Epithelial cell of proximal tubule (primary cell): Measurements from ENCODE around the gene DSTN. TPM values are rescaled to one million over a fixed set of nuclear protein-coding genes. Genes with fewer than 3 reads are reported as not detected.
A peak's percentile ranks its signal among the peaks of the same experiment; 100 is the strongest.

Experiments
- DNase-seq: peaks from one replicate; pipeline ENCODE4 v3.0.0-alpha.2; 2011; ENCODE audit warnings: low read depth
- H3K4me3 ChIP-seq: 2 replicates; pipeline ENCODE4 v1.5.1; 2011; ENCODE audit warnings: low read depth, mild to moderate bottlenecking, low read length
- total RNA-seq: library from RNA; depleted of rRNA; stranded (reverse); fragments of >200 nt; gene quantifications from 2 replicates; pipeline ENCODE4 v1.2.3, GENCODE V29; 2015
- TF ChIP-seq, protein P1 (sequence below): conservative IDR thresholded peaks from 2 replicates; pipeline ENCODE4 v1.5.1; 2012; ENCODE audit warnings: low read depth, mild to moderate bottlenecking, low read length

The DSTN gene
- total RNA-seq, 1 donor from 2014 or later = 317 TPM

DNA sequence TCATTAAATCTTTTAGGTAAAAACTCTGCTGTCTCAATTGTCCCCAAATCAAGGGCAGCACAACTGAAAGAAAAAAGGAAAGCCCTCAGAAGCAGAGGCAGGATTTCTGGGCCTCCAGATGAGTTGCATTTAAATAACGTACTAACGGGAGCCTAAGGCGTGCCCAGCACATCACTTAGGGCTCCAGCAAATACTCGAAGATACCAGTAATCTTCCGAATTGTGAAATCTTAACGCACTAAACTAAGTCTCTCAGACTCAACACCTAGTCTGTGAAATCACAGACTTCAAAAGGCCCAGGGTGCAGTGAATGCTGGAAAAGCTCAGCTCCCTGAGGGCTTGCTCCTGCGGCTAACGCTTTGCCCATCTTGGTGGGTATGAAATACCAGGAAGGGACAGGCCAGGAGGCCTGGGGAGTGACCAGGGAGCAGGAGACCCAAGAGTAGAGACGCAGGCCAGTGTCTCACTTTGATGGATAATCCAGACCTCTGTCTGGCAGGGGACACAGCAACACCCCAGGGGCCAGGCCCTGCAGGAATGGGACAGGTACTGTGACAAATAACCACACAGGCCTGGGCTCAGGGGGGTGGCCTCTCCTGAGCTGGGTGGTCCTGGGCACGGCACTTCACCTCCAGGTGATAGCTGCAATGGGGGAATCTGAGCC, 75.8 kb downstream of the DSTN start:
- no peak for DNase-seq
- TF ChIP-seq, protein P1, sequence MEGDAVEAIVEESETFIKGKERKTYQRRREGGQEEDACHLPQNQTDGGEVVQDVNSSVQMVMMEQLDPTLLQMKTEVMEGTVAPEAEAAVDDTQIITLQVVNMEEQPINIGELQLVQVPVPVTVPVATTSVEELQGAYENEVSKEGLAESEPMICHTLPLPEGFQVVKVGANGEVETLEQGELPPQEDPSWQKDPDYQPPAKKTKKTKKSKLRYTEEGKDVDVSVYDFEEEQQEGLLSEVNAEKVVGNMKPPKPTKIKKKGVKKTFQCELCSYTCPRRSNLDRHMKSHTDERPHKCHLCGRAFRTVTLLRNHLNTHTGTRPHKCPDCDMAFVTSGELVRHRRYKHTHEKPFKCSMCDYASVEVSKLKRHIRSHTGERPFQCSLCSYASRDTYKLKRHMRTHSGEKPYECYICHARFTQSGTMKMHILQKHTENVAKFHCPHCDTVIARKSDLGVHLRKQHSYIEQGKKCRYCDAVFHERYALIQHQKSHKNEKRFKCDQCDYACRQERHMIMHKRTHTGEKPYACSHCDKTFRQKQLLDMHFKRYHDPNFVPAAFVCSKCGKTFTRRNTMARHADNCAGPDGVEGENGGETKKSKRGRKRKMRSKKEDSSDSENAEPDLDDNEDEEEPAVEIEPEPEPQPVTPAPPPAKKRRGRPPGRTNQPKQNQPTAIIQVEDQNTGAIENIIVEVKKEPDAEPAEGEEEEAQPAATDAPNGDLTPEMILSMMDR = no peak

DNA sequence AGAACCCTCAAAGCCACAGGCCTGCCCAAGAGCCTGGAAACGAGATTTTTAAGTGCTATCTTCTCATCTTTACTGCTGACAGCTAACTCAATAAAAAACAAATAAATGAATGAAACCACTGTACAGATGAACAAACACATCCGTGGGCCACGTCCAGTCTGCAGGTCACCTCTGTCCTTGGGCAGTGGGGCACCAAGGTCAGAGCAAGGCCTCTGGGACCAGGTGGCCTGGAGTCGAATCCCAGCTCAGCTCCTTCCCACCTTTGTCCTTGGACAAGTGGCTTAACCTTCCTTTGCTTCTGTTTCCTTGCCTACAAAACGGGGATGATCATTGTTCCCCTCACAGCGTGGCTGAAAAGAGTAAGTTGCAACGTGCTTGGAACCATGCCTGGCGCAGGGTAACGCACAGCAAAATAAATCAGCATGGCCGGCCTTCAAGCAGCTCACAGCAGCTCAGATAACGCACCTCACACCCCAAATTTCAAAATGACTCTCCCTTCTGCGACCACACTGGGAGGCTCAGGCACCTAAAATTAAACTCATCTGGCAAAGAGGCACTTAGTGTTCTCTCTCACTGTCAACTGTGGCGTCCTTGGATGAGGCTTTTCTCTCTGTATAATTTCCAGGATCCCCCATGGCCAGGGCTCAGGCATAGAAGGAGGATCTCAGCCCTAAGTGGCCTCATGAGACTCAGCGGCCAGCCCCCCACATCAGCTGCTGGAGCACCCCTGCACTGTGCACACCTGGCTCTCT, 76.5 kb downstream of the DSTN start:
- DNase-seq = no peak
- no peak overlapping the region for H3K4me3 ChIP-seq
- TF ChIP-seq, protein P1 = no peak

More for the DNA sequence above, 75.8 kb downstream of the DSTN start:
- H3K4me3 ChIP-seq = no peak overlapping the region

DNA sequence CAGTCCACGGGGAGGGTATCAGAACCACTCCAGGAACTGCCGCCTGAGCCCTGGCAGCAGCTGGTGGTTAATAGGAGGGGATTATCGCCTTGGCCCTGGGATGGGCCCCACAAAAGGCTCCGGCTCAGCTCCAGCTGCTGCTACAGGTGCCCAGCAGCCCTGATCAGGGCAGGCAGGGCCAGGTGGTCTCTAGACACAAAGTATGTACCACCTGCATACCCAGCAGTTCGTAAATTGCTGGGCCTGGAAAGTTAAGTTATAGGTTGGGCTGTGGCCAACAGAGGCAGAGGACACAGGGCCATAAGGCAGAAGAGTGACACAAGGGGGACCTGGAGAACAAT, 77.1 kb downstream of the DSTN start:
- no peak for DNase-seq
- H3K4me3 ChIP-seq = no peak overlapping the region
- TF ChIP-seq, protein P1 = no peak

DNA sequence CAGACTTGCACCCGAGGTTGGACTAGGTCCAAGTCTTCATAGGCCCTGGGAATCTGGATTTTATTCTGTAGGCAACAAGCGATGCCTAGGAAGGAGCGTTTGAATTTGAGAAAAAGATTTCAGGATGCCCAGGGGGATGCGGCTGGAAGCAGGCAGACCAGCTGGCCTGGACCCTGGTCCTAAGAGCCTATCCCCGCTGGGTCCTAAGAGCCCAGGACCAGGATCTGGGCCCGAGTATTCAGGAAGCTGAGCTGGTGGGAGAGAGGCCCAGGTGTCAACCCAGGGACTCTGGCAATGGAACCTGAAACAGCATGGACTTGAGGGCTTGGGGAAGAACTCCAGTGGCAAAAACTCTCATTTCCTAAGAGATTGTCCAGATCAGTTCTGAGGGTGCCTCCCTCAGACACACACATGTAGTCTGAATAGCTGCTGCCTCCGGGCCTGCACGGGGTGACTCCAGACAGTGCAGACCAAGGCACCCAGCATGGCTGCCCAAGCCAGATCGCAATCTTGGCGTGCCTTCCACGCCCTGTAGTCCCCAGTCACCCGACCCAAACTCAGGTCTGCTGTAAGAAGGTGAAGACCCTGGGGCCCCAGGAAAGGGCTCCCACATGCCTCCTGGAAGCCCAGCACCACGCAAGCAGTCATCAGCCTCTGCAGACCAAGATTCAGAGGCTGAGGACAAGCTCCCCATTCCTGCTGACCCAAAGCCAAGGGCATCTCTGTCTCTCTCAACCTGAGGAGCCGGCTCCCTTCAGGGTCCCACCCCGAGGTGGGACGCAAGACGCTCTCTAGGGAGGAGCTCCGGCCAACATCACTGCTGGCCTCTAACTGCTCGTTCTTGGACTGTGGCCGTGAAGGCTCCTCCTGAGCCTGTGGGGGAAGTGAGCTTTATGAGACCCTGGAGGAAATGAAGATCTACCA, 77.8 kb downstream of the DSTN start:
- H3K4me3 ChIP-seq = no peak overlapping the region
- TF ChIP-seq, protein P1 = no peak
- DNase-seq = no peak

DNA sequence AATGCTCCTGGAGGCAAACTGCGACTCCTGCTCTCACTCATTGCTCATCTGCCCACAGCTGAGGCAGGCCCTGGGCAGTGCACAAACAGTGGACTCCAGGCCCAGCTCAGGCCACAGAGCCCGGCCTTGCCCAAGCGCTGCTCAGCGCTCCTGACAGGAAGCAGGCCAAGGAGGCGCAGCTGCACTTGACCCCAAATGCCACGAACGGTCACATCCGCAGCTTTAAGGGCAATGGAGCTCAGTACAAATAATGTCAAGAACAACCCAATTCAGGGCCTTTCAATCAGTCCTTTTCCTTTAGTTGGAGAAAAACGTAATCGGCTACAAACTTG, 78.4 kb downstream of the DSTN start:
- H3K4me3 ChIP-seq = no peak overlapping the region
- TF ChIP-seq, protein P1 = no peak
- no peak for DNase-seq

DNA sequence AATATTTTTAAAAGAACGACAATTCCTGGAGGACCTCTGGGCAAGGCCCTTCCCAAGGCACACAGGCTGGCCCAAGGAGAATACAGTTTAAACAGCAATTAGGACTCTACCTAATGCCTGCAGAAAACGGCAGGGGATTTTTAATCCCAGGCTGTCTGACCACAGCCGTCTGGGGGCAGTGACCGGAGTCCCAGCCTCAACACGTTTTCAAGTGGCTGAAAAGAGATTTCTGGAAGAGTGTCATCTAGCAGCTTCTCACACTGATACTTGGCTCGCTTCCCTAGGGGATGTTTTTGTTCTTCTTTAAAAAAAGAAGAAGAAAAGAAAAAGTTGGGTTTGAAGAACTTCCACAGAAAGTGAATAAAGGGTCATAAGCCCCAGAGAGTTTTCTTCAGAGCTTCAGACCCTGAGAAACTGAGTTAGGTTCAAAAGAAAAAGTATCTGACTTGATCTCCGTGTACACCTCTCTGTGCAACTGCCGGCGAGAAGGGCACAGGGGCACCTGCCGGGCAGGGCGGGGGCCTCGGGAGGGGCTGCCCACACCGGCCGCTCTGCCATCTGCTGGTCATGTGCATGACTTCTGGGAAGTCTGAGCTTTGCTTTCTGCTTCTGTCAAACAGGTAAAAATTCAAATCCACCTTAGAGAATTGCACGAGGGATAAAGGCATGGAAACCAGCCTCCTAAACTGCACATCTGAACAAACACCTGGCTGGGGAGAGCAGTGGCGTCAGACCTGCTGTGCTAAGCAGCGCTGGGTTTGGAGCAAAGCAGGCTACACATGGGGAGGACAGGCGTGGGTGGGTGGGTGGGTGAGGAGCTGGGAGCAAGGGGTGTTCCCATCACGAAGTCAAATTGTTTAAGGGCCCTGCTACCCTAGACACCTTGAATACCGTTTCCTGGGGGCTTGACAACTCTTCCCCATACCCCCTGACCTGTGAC, 79.2 kb downstream of the DSTN start:
- H3K4me3 ChIP-seq = no peak overlapping the region
- DNase-seq = no peak
- TF ChIP-seq, protein P1 = peak; percentile 61
